Peyer's patch (tissue), 4 donors: ENCODE data around the gene WIPF1.

Source experiments
- CTCF ChIP-seq, 6 experiments: fragments of 450-650 bp in 4 of 6; fragments of 200-600 bp in 2 of 6; sonication (generic) in 1 of 6; IDR thresholded peaks; one replicate each; pipeline ENCODE4 v1.5.1; 2017 to 2019; ENCODE audit warnings: antibody characterized with exemption in 6 of 6, mild to moderate bottlenecking in 3 of 6, moderate library complexity in 1 of 6
- POLR2A ChIP-seq, 2 donors: fragments of 450-650 bp; IDR thresholded peaks; one replicate each; pipeline ENCODE4 v1.5.1; 2017; ENCODE audit warnings: antibody characterized with exemption in 2 of 2, mild to moderate bottlenecking in 2 of 2, moderate library complexity in 2 of 2

- TF ChIP-seq CTCF (IDR thresholded peaks at IDR 0.05) (no peak), POLR2A (IDR thresholded peaks at IDR 0.05) (no peak)
Observed at GRCh38 chr2:174591740-174592139, 5.9 kb downstream of the WIPF1 start.
